B cell (primary cell): Measurements from ENCODE around the gene PTPRN2. TPM values are rescaled to one million over a fixed set of nuclear protein-coding genes. Genes with fewer than 3 reads are reported as not detected.

Experiments used
- ATAC-seq: fragments of 200-7000 bp; cut with Tn5 transposase; one replicate; pipeline ENCODE4 v1.10.0; 2021; ENCODE audit warnings: low read depth, mild to moderate bottlenecking, moderate number of reproducible peaks, moderate library complexity
- CTCF ChIA-PET: fragments of 350-600 bp; sonication (Branson Sonifier 250); formaldehyde crosslinking; loops from one replicate; lab custom pipeline; 2021; ENCODE audit warnings: antibody characterized with exemption, inconsistent platforms; lab: Charles Lee
- POLR2A ChIA-PET: fragments of 350-600 bp; sonication (Branson Sonifier 250); formaldehyde crosslinking; loops from one replicate; lab custom pipeline; 2021; ENCODE audit warnings: antibody characterized with exemption; lab: Charles Lee
- DNase-seq: peaks from one replicate; pipeline ENCODE4 v3.0.0; 2013
- H2AFZ ChIP-seq: 2 replicates; pipeline ENCODE4 v1.6.1; 2012; ENCODE audit warnings: mild to moderate bottlenecking, low read depth, low read length; ENCODE audit not compliant: insufficient read depth, poor library complexity, severe bottlenecking
- H3K27ac ChIP-seq, 2 donors: 1 replicate in 1 of 2; 2 replicates in 1 of 2; pipeline ENCODE4 v1.5.1; 2012 to 2013; ENCODE audit warnings: low read length in 2 of 2, mild to moderate bottlenecking in 2 of 2, moderate library complexity in 1 of 2
- H3K27me3 ChIP-seq, 4 experiments: fragments of 200-600 bp in 1 of 4; sonication (generic) in 1 of 4; replicated peaks in 1 of 4; 1 replicate in 2 of 4; 2 replicates in 2 of 4; pipeline versions ENCODE4 v1.6.1 to v1.7.0; 2013 to 2016; ENCODE audit warnings: low read length in 3 of 4, mild to moderate bottlenecking in 2 of 4, mixed read lengths in 1 of 4, moderate library complexity in 1 of 4; ENCODE audit not compliant: insufficient read depth in 4 of 4, control insufficient read depth in 3 of 4; ENCODE audit errors: control extremely low read depth in 1 of 4
- H3K36me3 ChIP-seq, 2 experiments: replicated peaks in 1 of 2; 1 replicate in 1 of 2; 2 replicates in 1 of 2; pipeline versions ENCODE4 v1.6.1 to v1.7.1; 2013; ENCODE audit warnings: low read length in 1 of 2; ENCODE audit not compliant: insufficient read depth in 2 of 2, control insufficient read depth in 1 of 2; ENCODE audit errors: control extremely low read depth in 1 of 2, extremely low read depth in 1 of 2
- H3K4me1 ChIP-seq, 2 donors: fragments of 200-600 bp in 1 of 2; sonication (generic) in 1 of 2; 1 replicate in 1 of 2; 2 replicates in 1 of 2; pipeline versions ENCODE4 v1.5.1 to v1.6.1; 2013 to 2017; ENCODE audit warnings: low read length in 2 of 2; ENCODE audit not compliant: control insufficient read depth in 2 of 2, insufficient read depth in 2 of 2
- H3K4me2 ChIP-seq: replicated peaks from 2 replicates; pipeline ENCODE3; 2012; ENCODE audit warnings: mild to moderate bottlenecking, low read depth, low read length; ENCODE audit not compliant: poor library complexity, severe bottlenecking
- H3K4me3 ChIP-seq, 5 experiments: fragments of 200-600 bp in 1 of 5; sonication (generic) in 1 of 5; 1 replicate in 3 of 5; 2 replicates in 2 of 5; pipeline versions ENCODE4 v1.5.1 to v1.7.0; 2011 to 2016; ENCODE audit warnings: low read length in 4 of 5, mild to moderate bottlenecking in 4 of 5, low read depth in 2 of 5, control low read depth in 1 of 5, moderate library complexity in 1 of 5; ENCODE audit not compliant: insufficient read depth in 1 of 5; ENCODE audit errors: control extremely low read depth in 1 of 5, extremely low read depth in 1 of 5
- H3K79me2 ChIP-seq: fragments of 200-600 bp; sonication (generic); one replicate; pipeline ENCODE4 v1.6.0; 2016; ENCODE audit warnings: low read length; ENCODE audit not compliant: control insufficient read depth, insufficient read depth
- H3K9ac ChIP-seq: fragments of 200-600 bp; sonication (generic); 2 replicates; pipeline ENCODE4 v1.6.1; 2017; ENCODE audit warnings: mild to moderate bottlenecking, low read length, moderate library complexity
- H3K9me3 ChIP-seq, 3 donors: one replicate each; pipeline versions ENCODE4 v1.6.1 to v1.7.1; 2013; ENCODE audit warnings: low read length in 2 of 3; ENCODE audit not compliant: control insufficient read depth in 2 of 3, insufficient read depth in 1 of 3; ENCODE audit errors: control extremely low read depth in 1 of 3
- H4K20me1 ChIP-seq: 2 replicates; pipeline ENCODE4 v1.6.0; 2012; ENCODE audit warnings: mild to moderate bottlenecking, low read length; ENCODE audit not compliant: insufficient read depth, control insufficient read depth, poor library complexity, severe bottlenecking
- H3K27ac Mint-ChIP-seq: one replicate; pipeline ENCODE4 v1.8.0; 2021; ENCODE audit warnings: mixed read lengths
- H3K27me3 Mint-ChIP-seq: one replicate; pipeline ENCODE4 v1.8.0; 2021; ENCODE audit warnings: mixed read lengths
- H3K4me1 Mint-ChIP-seq: one replicate; pipeline ENCODE4 v1.8.0; 2021; ENCODE audit warnings: mixed read lengths
- H3K4me3 Mint-ChIP-seq: one replicate; pipeline ENCODE4 v1.8.0; 2021; ENCODE audit warnings: mixed read lengths
- H3K9me3 Mint-ChIP-seq: one replicate; pipeline ENCODE4 v1.8.0; 2022; ENCODE audit warnings: mixed read lengths; ENCODE audit not compliant: insufficient read depth
- EZH2 ChIP-seq: IDR thresholded peaks from 2 replicates; pipeline ENCODE4 v1.6.1; 2012; ENCODE audit warnings: borderline replicate concordance, low read depth, mild to moderate bottlenecking, moderate library complexity, low read length; ENCODE audit not compliant: insufficient read depth, poor library complexity, severe bottlenecking
- WGBS: methylation state at CpG from one replicate; pipeline ENCODE4 v1.1.5; 2013; ENCODE audit warnings: missing lambda C conversion rate; ENCODE audit not compliant: insufficient coverage; 5-methylcytosine and 5-hydroxymethylcytosine counted together
- intact Hi-C: fragments of 100-400 bp; cut with micrococcal nuclease; formaldehyde crosslinking; loops from one replicate; pipeline ENCODE4 v1.10.0; 2022
- polyA plus RNA-seq: library from polyadenylated mRNA; depleted of rRNA; stranded (reverse); fragments of >200 nt; gene quantifications from 2 replicates; pipeline ENCODE4 v1.2.3, GENCODE V29; 2012
- total RNA-seq, 2 donors: library from RNA; stranded (reverse); fragments of 120-200 nt in 1 of 2; gene quantifications; 1 replicate in 1 of 2; 2 replicates in 1 of 2; pipeline versions ENCODE4 v1.2.3 to v1.2.4, GENCODE V29; 2013 to 2022
- TF ChIP-seq, protein P1 (sequence below): fragments of 200-600 bp; IDR thresholded peaks from one replicate; pipeline ENCODE4 v1.8.0; 2022; ENCODE audit warnings: antibody characterized with exemption, mild to moderate bottlenecking

PTPRN2 gene
- total and polyA plus RNA-seq, 2 donors (not counting 1 experiment from before 2014, with no cell fraction given) = 2.0 to 5.0 TPM

DNA sequence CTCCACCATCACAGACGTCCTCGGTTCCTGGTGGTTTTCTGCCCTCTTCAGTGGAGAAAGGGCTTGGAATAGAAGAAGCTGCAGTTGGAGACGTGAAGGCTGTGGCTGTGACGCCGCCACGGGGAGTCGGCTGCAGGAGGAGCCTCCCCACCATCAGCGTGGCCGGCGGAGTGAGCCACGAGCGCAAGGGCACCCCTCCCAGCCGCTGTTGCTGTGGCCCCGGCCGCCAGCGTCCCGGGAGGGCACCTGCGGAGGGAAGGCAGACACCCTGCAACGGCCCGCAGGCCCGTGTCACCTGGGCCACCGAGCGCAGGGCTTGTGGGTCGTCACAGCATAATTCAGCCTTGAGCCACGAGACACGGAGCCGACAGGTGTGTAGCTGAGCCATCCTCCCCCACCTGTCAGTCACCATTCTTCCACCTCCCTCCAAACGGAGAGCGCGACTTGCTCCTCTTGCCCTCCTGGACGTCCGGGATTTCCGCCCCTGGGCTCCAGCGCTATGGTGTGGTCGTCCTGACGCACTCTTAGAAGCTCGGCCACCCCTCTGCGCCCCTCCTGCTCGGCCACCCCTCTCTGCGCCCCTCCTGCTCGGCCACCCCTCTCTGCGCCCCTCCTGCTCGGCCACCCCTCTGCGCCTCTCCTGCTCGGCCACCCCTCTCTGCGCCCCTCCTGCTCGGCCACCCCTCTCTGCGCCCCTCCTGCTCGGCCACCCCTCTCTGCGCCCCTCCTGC lies 102.7 kb downstream of the PTPRN2 start:
- Histone ChIP-seq H3K4me1 (no peaks in the 10 kb centered on the region), H3K9me3 (peaks cover 0 to 6% (median 0%) of the 10 kb centered on the region in 3 donors), H3K4me3 (no peak overlapping the region), H3K4me2 (no peak overlapping the region), H2AFZ (no peak overlapping the region), H3K79me2 (no peaks in the 10 kb centered on the region), H3K27me3 (no peaks in the 10 kb centered on the region), H4K20me1 (no peaks in the 10 kb centered on the region), H3K27ac (no peak overlapping the region), H3K36me3 (no peaks in the 10 kb centered on the region), H3K9ac (no peak overlapping the region)
- Mint-ChIP-seq H3K9me3 (no peaks in the 10 kb centered on the region), H3K4me1 (no peaks in the 10 kb centered on the region), H3K4me3 (no peak overlapping the region), H3K27ac (no peak overlapping the region), H3K27me3 (no peaks in the 10 kb centered on the region)
- ATAC-seq (no peak), DNase-seq (no peak)
- TF ChIP-seq, protein P1, sequence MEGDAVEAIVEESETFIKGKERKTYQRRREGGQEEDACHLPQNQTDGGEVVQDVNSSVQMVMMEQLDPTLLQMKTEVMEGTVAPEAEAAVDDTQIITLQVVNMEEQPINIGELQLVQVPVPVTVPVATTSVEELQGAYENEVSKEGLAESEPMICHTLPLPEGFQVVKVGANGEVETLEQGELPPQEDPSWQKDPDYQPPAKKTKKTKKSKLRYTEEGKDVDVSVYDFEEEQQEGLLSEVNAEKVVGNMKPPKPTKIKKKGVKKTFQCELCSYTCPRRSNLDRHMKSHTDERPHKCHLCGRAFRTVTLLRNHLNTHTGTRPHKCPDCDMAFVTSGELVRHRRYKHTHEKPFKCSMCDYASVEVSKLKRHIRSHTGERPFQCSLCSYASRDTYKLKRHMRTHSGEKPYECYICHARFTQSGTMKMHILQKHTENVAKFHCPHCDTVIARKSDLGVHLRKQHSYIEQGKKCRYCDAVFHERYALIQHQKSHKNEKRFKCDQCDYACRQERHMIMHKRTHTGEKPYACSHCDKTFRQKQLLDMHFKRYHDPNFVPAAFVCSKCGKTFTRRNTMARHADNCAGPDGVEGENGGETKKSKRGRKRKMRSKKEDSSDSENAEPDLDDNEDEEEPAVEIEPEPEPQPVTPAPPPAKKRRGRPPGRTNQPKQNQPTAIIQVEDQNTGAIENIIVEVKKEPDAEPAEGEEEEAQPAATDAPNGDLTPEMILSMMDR = no peak
- TF ChIP-seq EZH2 = no peak
- POLR2A ChIA-PET = no interaction called here
- WGBS = 95% methylated on average over 34 of the region's 50 CpGs
- CTCF ChIA-PET = no interaction called here
- intact Hi-C loops = no loop called here

DNA sequence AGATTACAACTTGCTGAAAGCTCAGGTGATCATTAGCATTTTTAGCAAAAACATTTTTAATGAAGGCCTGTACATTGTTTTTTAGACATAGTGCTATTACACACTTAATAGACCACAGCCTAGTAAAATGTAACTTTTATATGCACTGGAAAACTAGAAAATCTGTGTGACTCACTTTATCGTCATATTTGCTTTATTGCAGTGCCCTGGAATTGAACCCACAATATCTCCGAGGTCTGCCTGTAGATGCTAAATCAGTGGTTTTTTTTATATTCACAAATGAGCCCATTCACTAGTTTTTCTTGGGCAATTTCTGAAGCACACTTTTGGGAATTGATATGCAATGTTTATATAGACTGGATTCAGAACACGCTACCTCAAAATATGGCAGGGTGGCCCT lies 105.1 kb downstream of the PTPRN2 start:
- Histone ChIP-seq H2AFZ (no peak overlapping the region), H4K20me1 (no peaks in the 10 kb centered on the region), H3K9ac (no peak overlapping the region), H3K79me2 (no peaks in the 10 kb centered on the region), H3K4me2 (no peak overlapping the region), H3K4me1 (no peaks in the 10 kb centered on the region), H3K9me3 (peaks cover 0 to 11% (median 0%) of the 10 kb centered on the region in 3 donors), H3K27ac (no peak overlapping the region), H3K36me3 (no peaks in the 10 kb centered on the region), H3K27me3 (no peaks in the 10 kb centered on the region), H3K4me3 (no peak overlapping the region)
- no peak for DNase-seq
- WGBS = no CpG with 5 or more reads among the region's 3 CpGs
- ChIA-PET CTCF (no interaction called here), POLR2A (no interaction called here)
- H3K27ac Mint-ChIP-seq = no peak overlapping the region
- ATAC-seq = no peak
- H3K4me3 Mint-ChIP-seq = no peak overlapping the region
- H3K27me3 Mint-ChIP-seq = no peaks in the 10 kb centered on the region
- TF ChIP-seq, protein P1 = no peak
- TF ChIP-seq EZH2 = no peak
- H3K4me1 Mint-ChIP-seq = no peaks in the 10 kb centered on the region
- intact Hi-C loops = no loop called here
- no peaks in the 10 kb centered on the region for H3K9me3 Mint-ChIP-seq
